Activated effector memory CD4-positive, alpha-beta T cell treated with anti-CD3 and anti-CD28 coated beads, Interleukin-2, amount 50 U/mL, for 16 hours (primary cell): ENCODE measurements around the gene MDM2.
A peak's percentile ranks its signal among the peaks of the same experiment; 100 is the strongest.

ENCODE experiments used
- DNase-seq: peaks from one replicate; pipeline ENCODE4 v3.0.0-alpha.2; 2020

Gene MDM2

GRCh38 chr12:68807576-68808387 is at the start of gene MDM2:
Gene MDM2 (plus strand): TSS chr12:68808177. CDS start chr12:68808478, 301 bp downstream.
- DNase-seq = peak; percentile 98

GRCh38 chr12:68759852-68760251 is 48.1 kb upstream of the MDM2 start:
- DNase-seq = no peak

GRCh38 chr12:68760806-68761441 is 47.1 kb upstream of the MDM2 start:
- DNase-seq = no peak

- DNase-seq = no peak
Observed at GRCh38 chr12:68761442-68761812, 46.5 kb upstream of the MDM2 start.

- DNase-seq = no peak
Observed at GRCh38 chr12:68761901-68762630, 45.9 kb upstream of the MDM2 start.

- no peak for DNase-seq
Observed at GRCh38 chr12:68762691-68763090, 45.3 kb upstream of the MDM2 start.

GRCh38 chr12:68765696-68766095 is 42.3 kb upstream of the MDM2 start:
- no peak for DNase-seq

- DNase-seq = no peak
Observed at GRCh38 chr12:68766646-68767045, 41.3 kb upstream of the MDM2 start.

- DNase-seq = no peak
Observed at GRCh38 chr12:68767191-68767590, 40.8 kb upstream of the MDM2 start.

GRCh38 chr12:68768431-68768939 is 39.5 kb upstream of the MDM2 start:
- DNase-seq = no peak

- no peak for DNase-seq
Observed at GRCh38 chr12:68769941-68770340, 38.0 kb upstream of the MDM2 start.

- DNase-seq = no peak
Observed at GRCh38 chr12:68771223-68771925, 36.6 kb upstream of the MDM2 start.

GRCh38 chr12:68772714-68773113 is 35.3 kb upstream of the MDM2 start:
- DNase-seq = no peak

GRCh38 chr12:68773582-68773981 is 34.4 kb upstream of the MDM2 start:
- no peak for DNase-seq

GRCh38 chr12:68775121-68775630 is 32.8 kb upstream of the MDM2 start:
- DNase-seq = no peak

GRCh38 chr12:68776976-68777610 is 30.9 kb upstream of the MDM2 start:
- no peak for DNase-seq

GRCh38 chr12:68779280-68779679 is 28.7 kb upstream of the MDM2 start:
- no peak for DNase-seq

GRCh38 chr12:68780731-68781130 is 27.2 kb upstream of the MDM2 start:
- DNase-seq = no peak

- no peak for DNase-seq
Observed at GRCh38 chr12:68781728-68782127, 26.2 kb upstream of the MDM2 start.

- no peak for DNase-seq
Observed at GRCh38 chr12:68784015-68784414, 24.0 kb upstream of the MDM2 start.

- no peak for DNase-seq
Observed at GRCh38 chr12:68785358-68785757, 22.6 kb upstream of the MDM2 start.

- DNase-seq = no peak
Observed at GRCh38 chr12:68785823-68786222, 22.2 kb upstream of the MDM2 start.
